ENCODE data around the gene HDAC9.

Gene HDAC9

GRCh38 chr7:18858232-18858631 is 362.7 kb downstream of the HDAC9 start:
- DNase-seq: no peak

DNA sequence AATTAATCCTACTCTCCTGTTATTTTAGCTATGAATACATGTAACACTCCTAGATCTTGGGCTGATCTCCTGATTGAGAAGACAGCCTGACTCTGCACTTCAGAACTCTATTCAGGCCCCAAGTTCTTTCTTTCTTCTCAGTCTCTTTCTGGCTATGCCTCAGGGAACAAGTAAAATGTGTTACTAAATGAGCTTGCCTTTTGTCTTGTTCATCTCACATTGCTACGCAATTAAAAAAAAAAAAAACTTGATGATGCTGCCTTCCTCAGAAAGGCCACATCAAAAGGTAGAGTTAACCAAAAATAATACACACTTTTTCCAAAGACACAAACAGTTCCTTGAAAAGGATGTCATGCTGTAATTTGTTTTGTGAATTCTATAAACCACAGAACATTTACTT is 363.8 kb downstream of the HDAC9 start:
- no peak for DNase-seq

DNA sequence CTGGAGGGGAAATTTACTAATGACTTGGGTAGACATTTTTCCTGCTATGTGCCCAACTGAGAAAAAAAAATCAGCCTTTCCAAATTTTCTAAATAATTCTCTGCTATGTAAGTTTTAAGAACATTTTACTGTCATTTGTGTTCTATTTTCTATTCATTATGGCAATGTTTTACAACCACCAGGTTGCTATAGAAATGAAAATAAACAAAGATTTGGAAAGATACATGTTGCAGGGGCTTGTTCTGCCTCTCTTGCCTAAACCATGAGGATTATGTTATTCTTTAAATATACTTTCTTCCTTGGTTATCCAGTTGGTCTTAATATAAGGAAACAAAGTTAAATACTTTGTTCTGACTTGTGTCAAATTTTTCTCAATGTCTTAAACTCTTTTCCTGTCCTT is 364.7 kb downstream of the HDAC9 start:
- no peak for DNase-seq

- no peak for DNase-seq
Measured at GRCh38 chr7:18861514-18862118, 366.1 kb downstream of the HDAC9 start.

DNA sequence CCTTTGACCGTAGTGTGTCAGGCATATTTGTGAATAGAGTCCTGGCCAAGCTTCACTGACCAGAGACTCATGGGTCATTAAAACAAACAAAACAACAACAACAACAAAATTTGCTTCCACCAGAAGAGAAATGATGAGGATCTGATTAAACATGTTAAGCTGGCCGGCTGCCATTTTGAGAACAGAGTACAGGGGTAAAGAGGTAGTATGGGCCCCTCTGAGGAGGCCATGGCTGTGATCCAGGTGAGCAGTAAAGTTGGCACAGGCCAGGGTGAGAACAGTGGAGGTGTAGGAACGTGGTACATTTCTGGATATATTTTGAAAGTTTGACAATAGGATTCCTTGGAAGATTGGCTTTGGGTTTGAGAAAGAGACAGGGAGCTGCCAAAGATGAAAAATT is 369.4 kb downstream of the HDAC9 start:
- DNase-seq: no peak

DNA sequence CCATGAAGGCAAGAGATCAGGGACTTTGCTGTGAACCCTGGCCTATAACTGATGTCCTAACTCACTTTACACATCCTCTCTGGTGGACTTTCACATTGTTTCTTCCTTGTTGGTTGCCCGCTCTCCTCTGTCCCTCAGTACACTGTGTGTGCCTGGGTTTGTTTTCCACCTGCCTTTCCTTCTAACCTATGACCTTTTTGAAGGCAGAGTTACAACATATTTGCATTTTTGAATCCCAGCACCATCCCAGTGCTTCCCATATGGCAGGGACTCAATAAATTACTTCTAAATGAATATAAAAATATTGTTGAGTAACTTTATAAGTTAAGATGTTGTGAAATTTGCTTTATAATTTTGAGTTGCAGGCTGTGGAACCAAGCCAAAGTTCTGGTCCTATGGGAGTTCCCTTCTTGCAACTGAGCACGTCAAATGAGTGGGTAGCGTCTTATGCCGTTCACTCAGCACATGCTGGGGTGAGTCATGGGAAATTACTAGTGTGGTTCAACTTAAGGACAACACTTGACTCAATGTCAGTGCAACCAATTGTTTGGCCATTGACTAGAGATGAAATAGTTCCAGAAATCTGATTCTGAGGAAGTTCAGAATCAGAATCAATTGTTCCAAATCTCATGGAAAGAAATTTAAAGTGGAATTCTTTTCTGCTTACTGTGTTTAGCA is 370.9 kb downstream of the HDAC9 start:
- DNase-seq: no peak

DNA sequence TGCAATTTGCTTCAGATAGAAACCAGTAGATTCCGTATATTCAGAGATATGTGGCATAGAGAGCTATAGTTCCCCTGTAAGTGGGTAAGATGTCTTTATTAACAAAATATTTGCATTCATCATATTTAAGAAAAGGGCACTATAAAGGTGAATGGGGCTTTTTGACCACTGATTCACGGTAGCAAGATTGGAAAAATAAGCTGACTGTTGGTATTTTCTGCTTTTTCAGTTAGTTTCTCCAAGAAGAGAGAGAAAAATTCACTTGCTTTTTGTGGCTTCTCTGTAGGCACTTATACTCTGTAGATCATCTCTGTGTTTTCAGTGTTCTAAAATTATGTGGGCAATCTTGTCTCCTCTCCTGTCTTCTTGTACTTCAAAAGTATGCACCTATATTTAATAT is 376.8 kb downstream of the HDAC9 start:
- DNase-seq: no peak

GRCh38 chr7:18873734-18874336 is 378.3 kb downstream of the HDAC9 start:
- DNase-seq: no peak

GRCh38 chr7:18874880-18875279 is 379.3 kb downstream of the HDAC9 start:
- DNase-seq: no peak

DNA sequence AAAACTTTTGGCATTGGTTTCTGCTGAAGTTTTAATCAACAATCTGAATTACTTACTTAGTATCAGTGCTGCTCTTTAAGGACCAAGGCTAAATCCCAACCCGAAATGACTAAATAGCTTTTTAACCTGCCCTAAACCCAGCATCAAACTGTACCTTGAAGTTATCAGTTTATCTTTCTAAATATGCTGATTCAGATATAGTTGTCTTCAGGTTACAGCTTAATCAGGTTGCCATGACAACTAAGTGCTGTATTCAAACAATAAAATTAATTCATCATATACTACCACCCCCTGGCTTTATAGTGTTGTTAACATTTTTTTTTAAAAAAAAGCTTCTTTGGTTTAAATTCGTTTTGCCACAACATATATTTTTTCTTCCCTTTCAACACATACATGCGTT is 382.3 kb downstream of the HDAC9 start:
- DNase-seq: no peak

GRCh38 chr7:18886832-18887231 is 391.3 kb downstream of the HDAC9 start:
- no peak for DNase-seq

GRCh38 chr7:18889436-18889835 is 393.9 kb downstream of the HDAC9 start:
- no peak for DNase-seq

GRCh38 chr7:18890134-18890533 is 394.6 kb downstream of the HDAC9 start:
- DNase-seq: no peak

- DNase-seq: no peak
Measured at GRCh38 chr7:18890885-18891621, 395.5 kb downstream of the HDAC9 start.

DNA sequence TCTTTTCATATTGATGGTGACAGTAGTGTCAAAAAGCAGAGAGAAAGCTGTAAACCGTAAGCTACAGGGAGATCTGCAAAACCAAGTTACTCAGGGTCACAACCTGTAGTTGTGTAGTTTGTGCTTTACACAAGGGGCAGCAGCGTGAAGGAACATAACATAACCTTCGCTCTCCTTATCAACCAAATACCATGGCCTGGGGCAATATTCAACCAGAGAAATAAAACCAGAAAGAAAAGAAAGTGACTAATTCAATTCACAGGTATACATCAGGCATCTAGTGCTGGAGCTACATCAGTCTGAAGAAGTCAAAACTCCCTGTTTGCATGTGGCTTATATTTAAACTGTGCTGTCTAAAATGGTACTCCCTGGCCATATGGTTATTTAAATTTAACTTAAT is 397.6 kb downstream of the HDAC9 start:
- no peak for DNase-seq

- no peak for DNase-seq
Measured at GRCh38 chr7:18894155-18894554, 398.6 kb downstream of the HDAC9 start.

- no peak for DNase-seq
Measured at GRCh38 chr7:18895456-18895855, 399.9 kb downstream of the HDAC9 start.

DNA sequence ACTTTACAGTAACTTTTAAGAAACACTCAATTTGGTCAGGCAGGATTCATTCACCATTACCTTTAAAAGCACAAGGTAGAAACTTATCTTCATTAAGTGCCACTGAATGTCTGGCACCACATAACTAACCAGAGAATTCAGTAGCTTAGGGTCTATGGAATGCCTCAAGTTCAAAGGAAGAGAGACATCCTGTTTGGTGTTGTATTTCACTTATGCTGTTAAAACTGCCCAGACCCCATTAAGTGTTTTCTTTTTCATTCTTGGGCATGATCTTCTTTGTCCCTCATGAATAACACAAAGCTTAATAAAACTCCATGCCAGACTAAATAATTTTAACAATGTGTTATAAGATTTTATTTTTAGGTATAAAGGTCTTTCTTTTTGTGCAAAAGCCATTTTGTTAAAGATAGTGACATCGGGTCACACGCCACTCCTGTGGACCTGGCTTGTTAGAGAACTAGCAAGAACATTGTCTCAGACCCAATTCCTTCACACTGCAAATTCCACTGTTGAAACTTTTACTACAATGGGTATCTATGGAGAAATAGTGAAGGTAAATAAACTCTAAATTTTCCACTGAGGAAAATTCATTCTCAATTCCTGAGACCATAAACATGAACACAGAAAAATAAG is 400.9 kb downstream of the HDAC9 start:
- DNase-seq: no peak

DNA sequence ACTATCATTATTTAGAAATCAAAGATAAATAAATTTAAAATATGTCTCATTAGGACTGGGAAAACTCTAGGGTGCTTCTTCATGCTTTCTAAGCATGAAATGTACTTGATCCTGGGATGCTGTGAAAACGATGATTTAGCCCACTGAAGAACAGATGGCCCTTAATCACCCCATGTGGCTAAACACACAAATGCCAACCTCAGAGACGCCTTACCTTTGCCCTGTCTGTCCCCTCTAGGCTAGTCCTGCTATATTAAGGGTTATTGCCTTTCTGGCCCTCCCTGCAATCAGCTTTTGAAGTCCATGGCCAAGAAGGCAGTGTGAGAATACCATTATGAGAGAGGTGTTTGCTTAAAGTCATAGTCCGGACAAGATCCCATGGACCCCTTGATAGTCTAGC is 404.7 kb downstream of the HDAC9 start:
- DNase-seq: no peak

DNA sequence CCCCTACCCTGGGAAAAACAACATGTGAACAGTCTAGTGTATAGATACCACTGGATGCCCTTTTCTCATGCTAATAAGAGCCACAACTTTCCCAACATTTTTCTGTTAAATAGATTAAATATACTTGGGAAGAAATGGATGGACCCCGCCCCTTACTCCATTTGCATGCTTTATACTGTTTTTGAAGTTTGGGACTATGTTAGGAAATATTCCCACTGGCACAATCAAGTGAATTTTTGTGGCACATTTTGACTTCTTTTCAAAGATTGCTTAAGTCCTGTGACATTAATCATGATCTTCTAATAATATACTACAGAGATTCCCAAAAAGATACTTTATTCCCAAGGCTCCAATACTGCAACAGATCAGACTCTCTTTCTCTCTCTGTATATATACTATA is 405.3 kb downstream of the HDAC9 start:
- DNase-seq: no peak

DNA sequence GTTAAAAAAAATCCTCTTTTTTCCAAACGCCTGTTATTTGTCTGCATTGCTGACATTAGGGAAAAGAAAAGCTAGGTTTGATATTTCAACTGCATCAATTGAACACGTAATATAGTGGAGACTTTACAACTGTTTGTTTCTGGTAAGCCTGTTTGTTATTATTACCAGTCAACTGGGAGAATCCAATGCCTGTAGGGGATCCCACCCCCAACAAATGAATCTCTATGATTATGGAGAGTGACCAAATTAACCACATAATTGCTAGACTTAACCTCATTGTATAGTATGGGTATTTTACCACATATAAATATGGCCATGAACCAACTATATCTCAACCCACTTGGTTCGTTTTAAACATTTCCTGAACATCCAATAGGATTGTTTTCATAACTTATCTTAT is 405.8 kb downstream of the HDAC9 start:
- DNase-seq: no peak

DNA sequence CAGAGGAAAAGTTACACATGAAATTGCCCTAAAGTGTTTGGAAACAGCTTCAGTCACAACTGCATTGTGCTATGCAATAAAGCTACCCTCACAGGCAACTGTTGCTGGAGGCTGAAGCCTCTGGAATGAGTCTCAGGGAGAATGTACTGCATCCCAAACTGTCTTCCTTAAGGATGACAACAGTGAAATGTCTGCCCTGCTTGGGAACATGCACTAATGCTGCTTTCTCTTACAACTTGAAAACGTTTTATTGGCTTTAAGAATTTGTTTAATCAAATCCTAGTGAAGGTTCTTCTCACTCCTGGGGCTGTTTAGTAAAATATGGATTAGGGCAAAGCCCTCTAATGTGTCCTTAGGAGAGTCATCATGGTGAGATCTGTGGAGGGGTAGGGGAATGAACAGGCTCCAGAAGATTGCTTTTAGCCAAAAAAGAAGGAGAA is 406.5 kb downstream of the HDAC9 start:
- DNase-seq: no peak

GRCh38 chr7:18902892-18903291 is 407.3 kb downstream of the HDAC9 start:
- no peak for DNase-seq

Data from stimulated activated naive CD4-positive, alpha-beta T cell treated with Interleukin-2 at 50 U/mL for 16 hours (primary cell).